HEK293 (cell line): ENCODE data around the gene FIGLA.

ENCODE experiments used
- BCL11A ChIP-seq: fragments of 450-650 bp; formaldehyde crosslinking; IDR thresholded peaks from 2 replicates; pipeline ENCODE4 v1.5.1; 2016; ENCODE audit warnings: low read depth, missing biosample characterization, missing genetic modification characterization
- BCL6B ChIP-seq: fragments of 450-650 bp; formaldehyde crosslinking; IDR thresholded peaks from 2 replicates; pipeline ENCODE4 v1.5.1; 2017; ENCODE audit warnings: missing biosample characterization, missing genetic modification characterization
- GLIS2 ChIP-seq: fragments of 450-650 bp; formaldehyde crosslinking; IDR thresholded peaks from 2 replicates; pipeline ENCODE4 v1.5.1; 2016; ENCODE audit warnings: missing biosample characterization, missing genetic modification characterization
- INSM2 ChIP-seq: fragments of 450-650 bp; formaldehyde crosslinking; IDR thresholded peaks from 2 replicates; pipeline ENCODE4 v1.5.1; 2016; ENCODE audit warnings: missing biosample characterization, missing genetic modification characterization
- KLF16 ChIP-seq: fragments of 450-650 bp; formaldehyde crosslinking; IDR thresholded peaks from 2 replicates; pipeline ENCODE4 v1.5.1; 2017; ENCODE audit warnings: missing biosample characterization, missing genetic modification characterization
- KLF7 ChIP-seq: fragments of 450-650 bp; formaldehyde crosslinking; IDR thresholded peaks from 2 replicates; pipeline ENCODE4 v1.5.1; 2016; ENCODE audit warnings: missing biosample characterization, missing genetic modification characterization, borderline replicate concordance
- MZF1 ChIP-seq: fragments of 450-650 bp; formaldehyde crosslinking; IDR thresholded peaks from 2 replicates; pipeline ENCODE4 v1.5.1; 2017; ENCODE audit warnings: missing biosample characterization, missing genetic modification characterization, borderline replicate concordance
- PRDM10 ChIP-seq: fragments of 450-650 bp; formaldehyde crosslinking; IDR thresholded peaks from 2 replicates; pipeline ENCODE4 v1.5.1; 2016; ENCODE audit warnings: missing biosample characterization, missing genetic modification characterization
- SETDB1 ChIP-seq: IDR thresholded peaks from one replicate; pipeline ENCODE4 v1.6.1; 2017; ENCODE audit warnings: mild to moderate bottlenecking, low read length, moderate library complexity, mixed read lengths; ENCODE audit not compliant: insufficient read length
- ZBTB17 ChIP-seq: fragments of 450-650 bp; formaldehyde crosslinking; IDR thresholded peaks from 2 replicates; pipeline ENCODE4 v1.5.1; 2016; ENCODE audit warnings: missing biosample characterization, missing genetic modification characterization
- ZFP37 ChIP-seq: fragments of 450-650 bp; formaldehyde crosslinking; IDR thresholded peaks from 2 replicates; pipeline ENCODE4 v1.5.1; 2016; ENCODE audit warnings: missing biosample characterization, missing genetic modification characterization
- ZIC2 ChIP-seq: fragments of 450-650 bp; formaldehyde crosslinking; IDR thresholded peaks from 2 replicates; pipeline ENCODE4 v1.5.1; 2016; ENCODE audit warnings: missing biosample characterization, missing genetic modification characterization
- ZNF114 ChIP-seq: fragments of 450-650 bp; formaldehyde crosslinking; IDR thresholded peaks from 2 replicates; pipeline ENCODE4 v1.5.0; 2017; ENCODE audit warnings: missing biosample characterization, missing genetic modification characterization
- ZNF121 ChIP-seq: fragments of 450-650 bp; formaldehyde crosslinking; IDR thresholded peaks from 2 replicates; pipeline ENCODE4 v1.5.1; 2016; ENCODE audit warnings: missing biosample characterization, missing genetic modification characterization
- ZNF140 ChIP-seq: fragments of 450-650 bp; formaldehyde crosslinking; IDR thresholded peaks from 2 replicates; pipeline ENCODE4 v1.5.1; 2016; ENCODE audit warnings: missing biosample characterization, missing genetic modification characterization
- ZNF155 ChIP-seq: fragments of 450-650 bp; formaldehyde crosslinking; IDR thresholded peaks from 2 replicates; pipeline ENCODE4 v1.5.1; 2016; ENCODE audit warnings: missing biosample characterization, missing genetic modification characterization
- ZNF169 ChIP-seq: fragments of 450-650 bp; formaldehyde crosslinking; IDR thresholded peaks from 2 replicates; pipeline ENCODE4 v1.5.1; 2016; ENCODE audit warnings: missing biosample characterization, missing genetic modification characterization
- ZNF18 ChIP-seq: fragments of 450-650 bp; formaldehyde crosslinking; IDR thresholded peaks from 2 replicates; pipeline ENCODE4 v1.5.1; 2016; ENCODE audit warnings: missing biosample characterization, missing genetic modification characterization
- ZNF2 ChIP-seq: fragments of 450-650 bp; formaldehyde crosslinking; IDR thresholded peaks from 2 replicates; pipeline ENCODE4 v1.5.1; 2016; ENCODE audit warnings: missing biosample characterization, missing genetic modification characterization
- ZNF302 ChIP-seq: fragments of 450-650 bp; formaldehyde crosslinking; IDR thresholded peaks from 2 replicates; pipeline ENCODE4 v1.5.1; 2016; ENCODE audit warnings: missing biosample characterization, missing genetic modification characterization, low read depth
- ZNF324 ChIP-seq: fragments of 450-650 bp; formaldehyde crosslinking; IDR thresholded peaks from 2 replicates; pipeline ENCODE4 v1.5.1; 2016; ENCODE audit warnings: missing biosample characterization, missing genetic modification characterization
- ZNF350 ChIP-seq: fragments of 450-650 bp; formaldehyde crosslinking; IDR thresholded peaks from 2 replicates; pipeline ENCODE4 v1.5.0; 2017; ENCODE audit warnings: missing biosample characterization, mild to moderate bottlenecking, missing genetic modification characterization
- ZNF404 ChIP-seq: fragments of 450-650 bp; formaldehyde crosslinking; IDR thresholded peaks from 2 replicates; pipeline ENCODE4 v1.5.1; 2017; ENCODE audit warnings: missing biosample characterization, missing genetic modification characterization
- ZNF423 ChIP-seq: fragments of 450-650 bp; formaldehyde crosslinking; IDR thresholded peaks from 2 replicates; pipeline ENCODE4 v1.5.1; 2016; ENCODE audit warnings: missing biosample characterization, missing genetic modification characterization
- ZNF488 ChIP-seq: fragments of 450-650 bp; formaldehyde crosslinking; IDR thresholded peaks from 2 replicates; pipeline ENCODE4 v1.5.1; 2016; ENCODE audit warnings: missing biosample characterization, missing genetic modification characterization
- ZNF501 ChIP-seq: fragments of 450-650 bp; formaldehyde crosslinking; IDR thresholded peaks from 2 replicates; pipeline ENCODE4 v1.5.1; 2016; ENCODE audit warnings: missing biosample characterization, missing genetic modification characterization
- ZNF510 ChIP-seq: fragments of 450-650 bp; formaldehyde crosslinking; IDR thresholded peaks from 2 replicates; pipeline ENCODE4 v1.5.1; 2018; ENCODE audit warnings: mild to moderate bottlenecking, missing genetic modification characterization, missing biosample characterization; ENCODE audit not compliant: insufficient replicate concordance
- ZNF529 ChIP-seq: fragments of 450-650 bp; formaldehyde crosslinking; IDR thresholded peaks from 2 replicates; pipeline ENCODE4 v1.5.1; 2017; ENCODE audit warnings: missing genetic modification characterization, missing biosample characterization; ENCODE audit not compliant: insufficient replicate concordance
- ZNF558 ChIP-seq: fragments of 450-650 bp; formaldehyde crosslinking; IDR thresholded peaks from 2 replicates; pipeline ENCODE4 v1.5.1; 2016; ENCODE audit warnings: missing biosample characterization, missing genetic modification characterization
- ZNF561 ChIP-seq: fragments of 450-650 bp; IDR thresholded peaks from 2 replicates; pipeline ENCODE4 v1.5.1; 2018; ENCODE audit warnings: missing biosample characterization, missing genetic modification characterization, borderline replicate concordance
- ZNF571 ChIP-seq: fragments of 450-650 bp; formaldehyde crosslinking; IDR thresholded peaks from 2 replicates; pipeline ENCODE4 v1.5.0; 2017; ENCODE audit warnings: missing biosample characterization, missing genetic modification characterization
- ZNF600 ChIP-seq: fragments of 450-650 bp; formaldehyde crosslinking; IDR thresholded peaks from 2 replicates; pipeline ENCODE4 v1.5.1; 2016; ENCODE audit warnings: missing biosample characterization, missing genetic modification characterization
- ZNF664 ChIP-seq: fragments of 450-650 bp; formaldehyde crosslinking; IDR thresholded peaks from 2 replicates; pipeline ENCODE4 v1.5.1; 2016; ENCODE audit warnings: missing biosample characterization, missing genetic modification characterization
- ZNF830 ChIP-seq: fragments of 450-650 bp; IDR thresholded peaks from 2 replicates; pipeline ENCODE4 v1.5.0; 2018; ENCODE audit warnings: missing biosample characterization, missing genetic modification characterization, low read depth, mild to moderate bottlenecking, moderate library complexity

FIGLA gene

GRCh38 chr2:70767079-70767698, 23.3 kb downstream of the FIGLA start (continued):
- TF ChIP-seq ZNF18 (peak; percentile 36; the same call in 1 of the 2 replicates), BCL11A (tag by site-specific recombination) (no peak), ZNF350 (tag by site-specific recombination) (no peak), ZNF501 (tag by site-specific recombination) (no peak), ZNF404 (tag by site-specific recombination) (no peak), GLIS2 (tag by site-specific recombination) (no peak; the same call in 1 of the 2 replicates), ZNF510 (tag by site-specific recombination) (no peak), ZNF561 (tag by site-specific recombination) (peak; percentile 38; the same call in 1 of the 2 replicates), ZNF2 (tag by site-specific recombination) (no peak), ZNF488 (tag by site-specific recombination) (no peak), ZNF140 (no peak), ZFP37 (tag by site-specific recombination) (no peak), ZNF169 (tag by site-specific recombination) (no peak), KLF7 (tag by site-specific recombination) (peak; percentile 80; the same call in 1 of the 2 replicates), ZNF155 (tag by site-specific recombination) (no peak), ZBTB17 (tag by site-specific recombination) (peak; percentile 49; the same call in 1 of the 2 replicates), MZF1 (tag by site-specific recombination) (no peak), ZNF324 (tag by site-specific recombination) (no peak), INSM2 (tag by site-specific recombination) (no peak), BCL6B (tag by site-specific recombination) (no peak), ZNF529 (no peak), ZNF114 (no peak), ZNF830 (tag by site-specific recombination) (no peak), SETDB1 (no peak), ZNF664 (tag by site-specific recombination) (no peak), ZNF571 (tag by site-specific recombination) (no peak), ZNF423 (tag by site-specific recombination) (no peak), ZNF558 (no peak), PRDM10 (no peak), KLF16 (peak; percentile 84), ZNF121 (tag by site-specific recombination) (no peak), ZNF600 (tag by site-specific recombination) (no peak), ZIC2 (tag by site-specific recombination) (no peak), ZNF302 (tag by site-specific recombination) (no peak)
